ENCODE results near the gene ZBP1.

The ZBP1 gene

DNA sequence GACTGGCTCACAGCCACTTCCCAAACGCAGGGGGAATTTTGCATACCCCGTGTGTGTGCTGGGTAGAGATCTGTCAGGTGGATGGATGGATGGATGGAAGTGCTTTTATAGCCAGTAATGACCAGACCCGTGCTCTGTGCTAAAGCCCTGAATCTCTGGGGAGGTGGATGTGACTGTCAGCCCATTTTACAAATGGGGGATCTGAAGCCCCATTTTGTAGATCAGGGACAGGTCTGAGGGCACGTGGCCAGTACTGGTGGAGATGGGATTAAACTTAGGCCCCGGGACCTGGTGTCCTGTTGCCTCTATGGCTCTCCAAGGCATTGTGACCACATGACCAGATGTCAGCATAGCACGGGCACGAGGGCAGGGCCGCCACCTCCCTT is 38.2 kb upstream of the ZBP1 start:
- DNase-seq, result no peak

DNA sequence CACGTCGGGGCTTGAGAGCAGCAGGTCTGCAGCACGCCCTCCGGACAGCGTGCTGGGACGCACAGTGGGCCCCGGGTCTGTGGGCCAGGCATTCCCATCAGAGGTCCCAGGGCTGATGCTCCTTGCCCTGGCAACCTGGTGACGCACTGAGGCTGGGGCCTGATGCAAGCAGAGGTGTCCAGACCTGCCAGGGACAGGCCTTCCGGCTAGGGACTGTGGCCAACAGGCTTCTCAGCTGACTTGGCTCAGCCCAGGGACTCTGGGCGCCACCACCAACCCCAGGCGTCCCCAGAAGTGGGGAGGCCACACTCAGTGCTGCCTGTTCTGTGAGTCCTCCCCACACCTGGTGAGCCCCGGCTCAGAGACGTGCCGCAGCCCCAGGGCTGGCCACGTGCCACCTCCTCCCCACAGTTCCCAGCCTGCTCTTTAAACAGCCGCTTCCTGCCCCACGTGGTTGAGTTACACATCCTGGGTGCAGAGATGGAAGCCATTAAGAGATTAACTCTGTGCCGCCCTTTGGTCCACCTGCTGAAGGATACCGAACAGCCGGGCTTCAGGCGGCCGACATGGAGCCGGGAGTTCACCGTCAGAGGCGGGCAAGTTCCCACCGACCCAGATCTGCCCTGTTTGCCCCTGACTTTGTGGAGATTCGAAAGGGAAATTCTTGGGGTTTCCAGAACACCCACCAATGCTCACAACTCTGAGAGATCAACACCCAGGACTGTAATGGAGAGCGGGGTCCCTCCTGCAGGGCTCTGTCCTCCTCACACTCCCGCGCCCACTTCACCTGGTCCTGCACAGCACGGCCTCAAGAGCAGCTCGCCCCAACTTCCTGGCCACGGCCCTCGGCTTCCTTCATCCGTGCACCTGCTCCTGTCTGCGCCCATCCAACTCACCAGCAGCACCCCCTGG is 37.6 kb upstream of the ZBP1 start:
- DNase-seq, result no peak

DNA sequence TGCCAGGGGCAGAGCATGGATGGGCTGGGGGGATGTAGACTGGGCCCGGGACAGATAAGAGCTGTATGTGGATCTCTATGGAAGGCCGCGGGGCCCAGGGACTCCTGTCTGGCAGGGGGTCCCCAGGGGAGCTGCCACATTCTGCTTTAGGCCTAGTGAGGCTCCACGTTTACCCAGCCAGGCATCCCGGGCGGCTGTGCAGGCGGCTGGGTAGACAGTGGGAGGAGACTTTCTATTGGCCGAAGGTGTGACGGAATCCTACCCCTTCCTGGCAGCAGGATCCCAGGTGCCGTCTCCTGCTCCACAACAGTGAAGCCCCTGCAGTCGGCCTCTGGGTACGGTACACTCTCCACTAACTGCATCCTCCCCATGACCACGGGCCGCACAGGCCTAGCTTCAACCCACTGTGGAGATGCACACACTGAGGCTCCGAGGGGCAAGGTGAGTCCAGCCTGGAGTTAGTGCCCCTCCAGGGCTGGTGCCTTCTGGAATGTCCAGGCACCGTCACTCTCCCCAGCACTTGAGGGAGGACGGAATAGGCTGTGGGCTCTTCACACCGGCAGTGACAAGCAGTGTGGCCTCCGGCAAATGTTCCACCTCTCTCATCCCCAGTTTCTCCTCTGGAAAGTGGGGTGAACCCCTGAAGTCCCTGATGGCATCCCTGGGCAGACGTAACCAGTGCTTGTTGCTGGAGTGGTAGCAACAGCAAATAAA is 36.8 kb upstream of the ZBP1 start:
- no peak for DNase-seq

DNA sequence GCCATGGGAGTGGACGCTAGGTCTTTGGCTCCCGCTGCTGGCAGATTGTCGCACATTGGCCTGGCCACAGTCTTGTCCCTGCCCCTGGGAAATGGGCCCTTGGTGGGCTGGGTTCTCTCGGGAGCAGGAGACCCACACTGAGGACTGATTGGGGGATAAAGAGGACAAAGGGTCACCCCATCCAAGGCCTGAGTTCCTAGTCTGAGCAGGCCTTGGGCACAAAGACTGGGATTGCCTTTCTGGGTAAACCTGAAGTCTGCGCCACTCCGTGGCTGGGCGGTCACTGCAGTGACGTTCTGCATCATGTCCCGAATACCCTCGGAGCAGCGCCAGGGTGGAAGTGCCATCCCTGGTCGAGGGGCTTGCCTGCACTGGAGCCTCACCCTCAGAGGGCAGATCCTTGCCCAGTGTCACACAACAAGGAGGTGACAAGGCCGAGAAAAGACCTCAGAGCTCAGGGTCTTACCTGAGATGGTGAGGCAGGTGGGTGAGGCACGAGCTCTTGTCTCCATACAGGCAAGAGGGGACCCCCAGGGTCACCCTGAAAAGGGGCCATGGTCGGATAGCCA is 36.1 kb upstream of the ZBP1 start:
- no peak for DNase-seq

DNA sequence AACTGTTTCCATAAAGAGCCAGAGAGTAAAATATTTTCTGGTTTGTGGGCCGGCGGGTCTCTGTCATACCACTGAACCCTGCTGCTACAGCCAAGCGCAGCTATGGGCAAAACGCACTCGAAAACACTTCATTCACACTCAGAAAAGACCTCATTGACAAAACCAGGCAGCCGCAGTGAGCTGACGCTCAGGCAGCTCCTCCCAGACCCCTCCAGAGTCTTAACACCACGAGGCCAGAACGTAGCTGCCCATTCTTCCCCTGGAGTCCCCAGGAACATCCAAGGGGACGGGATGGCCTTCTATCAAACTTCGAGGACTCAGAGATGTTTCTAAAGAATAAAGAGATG is 35.6 kb upstream of the ZBP1 start:
- no peak for DNase-seq

DNA sequence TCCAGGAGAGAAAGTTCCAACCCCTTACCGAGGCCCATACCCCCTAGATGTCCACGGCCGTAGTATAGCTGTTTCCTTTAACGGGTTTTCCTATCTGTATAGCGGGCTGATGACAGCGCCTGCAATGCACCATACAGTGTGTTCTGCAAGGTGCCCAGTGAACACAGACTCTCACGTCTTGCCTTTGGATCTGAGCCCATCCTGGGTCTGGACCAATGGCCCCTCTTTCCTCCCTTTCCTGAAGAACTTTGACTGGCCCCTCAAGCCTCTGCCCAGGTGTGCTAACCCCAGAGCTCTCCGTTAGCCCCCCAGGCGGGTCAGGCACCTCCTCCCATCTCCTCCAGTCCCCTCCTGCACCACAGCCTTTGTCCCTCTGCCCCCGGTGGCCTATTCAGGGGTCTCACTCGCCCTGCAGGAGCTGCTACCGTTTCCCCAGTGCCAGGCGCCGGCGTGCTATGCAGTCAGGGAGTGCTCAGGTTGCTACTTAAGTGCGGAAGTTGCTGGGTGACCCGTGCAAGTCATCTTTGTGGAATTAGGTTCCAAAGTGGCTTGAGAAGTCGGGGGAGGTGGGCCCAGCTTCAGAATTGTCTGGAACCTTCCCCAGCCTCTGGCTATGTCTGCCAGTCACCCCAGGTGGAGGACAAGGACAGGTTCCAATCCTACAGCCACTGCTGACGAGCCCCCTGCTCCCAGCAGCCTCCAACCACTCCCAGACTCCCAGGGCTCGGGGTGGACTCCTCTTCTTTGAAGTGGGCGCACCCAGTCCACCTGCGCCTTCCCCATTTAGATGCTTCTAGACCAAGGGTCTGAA is 35.0 kb upstream of the ZBP1 start:
- DNase-seq, result no peak

DNA sequence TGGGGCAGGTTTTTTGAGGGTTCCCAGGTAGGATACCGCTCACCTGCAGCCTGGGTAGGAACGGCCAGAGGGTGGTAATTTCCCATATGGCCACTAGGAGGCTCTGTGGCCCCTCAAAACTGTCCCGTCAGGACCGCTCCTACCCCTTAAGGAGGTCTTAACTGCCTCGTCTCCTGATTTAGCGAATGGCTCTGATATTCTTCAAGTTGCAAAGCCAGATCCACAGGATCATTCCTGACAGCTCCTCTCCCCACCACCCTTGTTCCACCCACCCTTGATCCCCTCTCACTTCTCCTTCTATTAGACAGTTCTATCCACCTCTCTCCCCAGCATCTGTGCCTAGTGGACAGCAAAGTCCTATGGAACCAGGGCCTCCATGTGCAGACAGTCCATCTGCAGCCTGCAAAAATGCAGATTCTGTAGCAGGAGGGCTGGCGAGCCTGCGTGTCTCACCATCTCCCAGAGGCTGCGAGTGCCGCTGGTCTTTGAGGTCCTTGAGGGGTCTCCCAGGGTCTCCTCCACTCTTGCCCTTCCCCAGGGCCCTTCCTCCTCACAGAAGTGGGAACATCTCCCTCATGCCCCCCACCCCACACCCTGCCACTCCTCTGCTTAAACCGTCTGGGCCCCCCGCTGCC is 34.3 kb upstream of the ZBP1 start:
- DNase-seq, result peak; percentile 73

DNA sequence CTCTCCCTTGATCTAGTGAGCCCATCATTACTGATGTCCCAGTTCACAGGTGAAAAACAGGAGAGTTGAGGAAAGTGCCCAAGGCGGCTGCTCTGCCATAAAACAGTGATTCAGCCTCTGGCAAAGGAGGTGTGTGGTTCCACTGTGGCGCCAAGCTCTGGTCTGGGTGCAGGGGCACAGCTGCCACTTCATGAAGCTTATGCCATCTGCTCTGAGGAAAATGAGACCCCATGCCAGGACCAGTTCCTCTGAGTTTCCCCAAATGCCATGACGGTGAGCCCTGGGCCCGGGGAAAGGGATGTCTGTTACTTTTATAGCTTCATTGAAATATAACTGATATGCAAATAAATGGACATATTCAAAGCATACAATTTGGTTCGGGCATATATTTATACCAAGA is 33.7 kb upstream of the ZBP1 start:
- DNase-seq, result no peak

DNA sequence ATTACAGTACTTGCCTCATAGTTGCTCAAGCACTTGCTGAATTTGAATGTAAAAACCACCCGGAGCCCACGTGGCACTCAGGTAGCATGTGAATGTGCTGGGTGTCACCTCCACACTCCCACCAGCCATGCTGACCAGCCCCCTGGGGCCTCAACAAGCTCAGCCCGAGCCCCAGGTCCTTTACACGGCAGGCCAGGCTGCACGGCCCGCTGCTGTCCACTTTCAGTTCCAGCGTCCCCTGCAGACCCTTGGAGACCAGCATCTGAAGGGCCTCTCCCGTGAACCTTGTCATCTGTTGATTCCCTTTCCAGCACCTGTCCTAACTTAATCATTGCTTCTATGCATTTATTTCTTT is 33.3 kb upstream of the ZBP1 start:
- DNase-seq, result no peak

DNA sequence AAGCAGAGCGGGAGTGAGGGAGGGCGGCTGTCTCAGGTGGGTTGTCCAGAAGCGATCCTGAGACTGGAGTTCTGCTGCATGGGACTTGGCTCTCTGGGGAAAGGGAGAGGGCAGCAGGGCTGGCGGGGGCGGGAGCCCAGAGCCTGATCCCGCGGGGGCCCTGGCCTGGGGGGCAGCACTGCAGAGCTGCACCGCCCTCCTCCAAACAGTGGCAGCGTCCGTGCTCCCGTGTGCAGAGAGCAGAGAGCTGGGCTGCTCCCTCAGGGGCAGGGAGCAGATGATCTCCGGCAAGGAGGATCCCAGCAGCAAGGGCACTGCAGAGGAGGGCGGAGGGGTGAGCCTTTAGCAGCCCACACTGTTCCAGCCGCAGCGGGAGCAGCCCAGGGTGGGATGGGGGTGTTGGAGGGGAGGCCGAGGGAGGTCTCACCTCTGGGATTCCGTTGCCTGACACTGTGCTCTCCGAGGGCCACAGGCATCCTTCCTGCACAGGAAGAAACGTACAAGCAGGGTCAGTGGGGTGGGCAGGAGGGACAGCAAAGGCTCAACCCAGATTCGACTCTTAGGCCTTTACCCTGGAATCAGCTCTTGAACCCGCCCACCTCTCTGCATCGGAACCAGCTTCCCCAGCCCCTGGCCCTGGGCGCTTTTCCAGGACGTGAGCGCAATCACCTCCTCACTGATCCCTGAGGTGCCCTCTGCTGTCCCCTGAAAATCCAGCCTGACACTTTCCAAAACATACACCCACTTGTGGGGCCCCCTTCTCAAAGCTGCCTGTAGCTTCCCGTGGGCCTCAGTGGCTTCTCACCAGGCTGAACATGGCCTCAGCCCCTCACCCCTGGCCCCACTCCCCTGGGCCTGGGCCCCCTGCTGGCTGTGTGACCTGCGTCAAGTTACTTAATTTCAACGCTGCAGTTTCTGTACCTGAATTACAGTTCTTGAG is 32.6 kb upstream of the ZBP1 start:
- no peak for DNase-seq

DNA sequence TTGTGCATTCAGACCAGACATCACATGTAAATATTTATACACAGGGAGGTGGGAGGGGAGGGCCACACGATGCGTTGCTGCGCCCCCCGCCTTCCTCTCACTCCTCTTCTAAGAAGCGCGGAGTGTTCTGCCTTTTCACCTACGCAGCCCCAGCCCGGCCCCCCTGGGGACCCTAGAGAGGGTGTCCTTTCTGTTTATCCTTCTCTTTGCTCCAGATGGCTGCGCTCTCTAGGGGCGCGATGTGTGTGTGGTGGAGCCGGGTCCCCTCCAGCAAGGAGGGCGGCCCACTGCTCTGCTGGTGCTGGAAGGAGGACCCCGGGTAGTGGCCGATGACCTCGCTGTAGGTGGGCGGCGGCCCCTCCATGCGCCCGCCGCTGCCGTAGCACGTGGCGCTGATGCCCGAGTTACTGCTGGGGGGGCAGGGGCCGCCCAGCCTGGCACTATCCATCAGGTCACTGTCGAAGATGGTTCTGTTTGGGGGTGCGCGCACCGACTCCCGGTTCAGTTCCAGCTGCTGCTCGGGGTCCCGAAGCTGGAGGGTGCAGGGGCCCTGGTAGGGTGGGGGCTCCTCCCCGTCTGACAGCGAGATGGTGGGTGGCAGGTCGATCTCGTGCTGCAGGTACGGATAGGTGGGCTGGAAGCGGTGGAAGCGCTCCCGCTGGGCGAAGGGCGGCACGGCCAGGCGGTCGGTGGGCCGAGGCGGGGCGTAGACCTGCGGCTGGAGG is 31.8 kb upstream of the ZBP1 start:
- no peak for DNase-seq

DNA sequence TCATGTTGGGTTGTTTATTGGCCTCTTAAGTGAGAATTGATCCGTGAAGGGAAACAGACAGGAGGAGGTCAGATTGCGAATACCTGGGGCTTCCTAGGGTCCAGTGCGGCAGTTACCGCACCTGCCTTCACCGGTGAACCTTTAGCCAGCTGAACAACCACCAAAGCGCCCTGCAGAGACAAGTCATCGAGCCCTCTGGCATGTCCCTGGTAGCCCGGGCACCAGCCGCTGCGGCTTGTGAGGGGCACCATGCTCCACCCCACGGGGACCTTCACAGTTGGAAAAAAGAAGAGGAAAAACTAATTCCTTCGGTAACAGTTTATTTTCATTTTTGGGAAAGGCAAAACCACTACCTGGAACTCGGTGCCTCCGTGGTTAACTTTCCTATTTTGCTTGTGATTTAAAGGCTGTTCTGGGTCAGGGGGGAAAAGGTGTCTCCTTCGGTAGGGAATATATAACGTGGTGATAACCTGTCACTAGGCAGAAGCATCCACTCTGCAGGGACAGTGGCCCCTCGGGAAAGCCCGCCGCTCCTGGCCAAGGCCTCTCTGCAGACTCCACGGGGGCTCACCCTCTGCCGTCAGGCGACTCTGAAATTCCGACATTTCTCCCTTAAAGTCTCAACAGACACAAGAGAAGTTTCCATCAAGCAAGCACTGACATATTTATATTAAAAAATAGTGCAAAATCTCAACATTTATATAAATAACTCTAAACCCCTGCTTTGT is 30.7 kb upstream of the ZBP1 start:
- DNase-seq, result no peak

DNA sequence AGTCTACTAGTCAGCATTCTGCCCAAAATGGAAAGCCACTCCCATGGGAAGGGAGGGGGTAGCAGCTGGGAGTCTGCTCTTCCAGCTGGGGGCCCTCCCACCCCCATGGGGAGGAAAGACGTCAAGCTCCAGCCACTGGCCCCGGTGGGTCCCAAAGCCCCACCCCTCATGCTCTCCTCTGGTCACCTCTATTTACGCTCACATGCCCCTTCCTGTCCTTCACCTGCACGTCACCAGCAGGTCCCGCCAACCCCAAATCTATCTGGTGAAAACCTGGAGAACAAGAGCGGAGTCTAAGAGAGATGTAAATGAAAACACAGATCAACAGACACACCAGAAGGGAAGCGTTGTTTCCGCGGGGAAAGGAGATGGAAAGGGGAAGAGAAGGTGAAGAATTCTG is 30.0 kb upstream of the ZBP1 start:
- no peak for DNase-seq

DNA sequence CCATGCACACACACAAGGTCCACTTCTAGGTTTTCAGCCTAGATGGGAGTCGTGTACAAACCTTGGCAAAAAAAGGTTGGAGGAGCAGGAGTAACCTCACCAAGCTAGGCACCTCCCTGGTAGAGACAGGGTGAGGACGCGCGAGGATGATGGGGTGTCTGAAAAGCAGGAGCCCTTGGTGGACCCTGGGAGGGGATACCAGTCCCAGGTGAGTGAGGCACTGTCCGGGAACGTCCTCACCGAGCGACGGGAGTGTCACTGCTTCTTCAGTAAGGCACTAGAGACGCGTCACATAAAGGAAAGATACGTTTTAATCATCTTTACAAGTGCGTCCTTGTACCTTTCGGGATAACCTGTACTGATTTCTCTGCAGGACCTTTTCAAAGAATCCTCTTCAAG is 29.4 kb upstream of the ZBP1 start:
- DNase-seq, result no peak

DNA sequence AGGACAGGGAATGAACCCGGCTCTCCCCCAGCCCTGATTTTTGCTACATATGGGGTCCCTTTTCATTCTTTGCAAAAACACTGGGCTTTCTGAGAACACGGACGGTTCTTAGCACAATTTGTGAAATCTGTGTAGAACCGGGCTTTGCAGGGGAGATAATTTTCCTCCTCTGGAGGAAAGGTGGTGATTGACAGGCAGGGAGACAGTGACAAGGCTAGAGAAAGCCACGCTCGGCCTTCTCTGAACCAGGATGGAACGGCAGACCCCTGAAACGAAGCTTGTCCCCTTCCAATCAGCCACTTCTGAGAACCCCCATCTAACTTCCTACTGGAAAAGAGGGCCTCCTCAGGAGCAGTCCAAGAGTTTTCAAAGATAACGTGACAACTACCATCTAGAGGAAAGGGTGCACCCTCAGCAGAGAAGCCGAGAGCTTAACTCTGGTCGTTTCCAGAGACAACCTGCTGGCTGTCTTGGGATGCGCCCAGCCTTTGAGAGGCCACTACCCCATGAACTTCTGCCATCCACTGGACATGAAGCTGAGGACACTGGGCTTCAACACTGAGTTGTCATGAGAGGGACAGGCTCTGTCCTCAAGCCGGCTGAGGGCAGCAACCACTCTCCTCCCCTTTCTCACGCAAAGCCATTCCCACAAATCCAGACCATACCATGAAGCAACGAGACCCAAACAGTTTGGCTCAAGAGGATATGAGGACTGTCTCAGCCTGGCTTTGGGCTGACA is 28.8 kb upstream of the ZBP1 start:
- DNase-seq, result no peak

DNA sequence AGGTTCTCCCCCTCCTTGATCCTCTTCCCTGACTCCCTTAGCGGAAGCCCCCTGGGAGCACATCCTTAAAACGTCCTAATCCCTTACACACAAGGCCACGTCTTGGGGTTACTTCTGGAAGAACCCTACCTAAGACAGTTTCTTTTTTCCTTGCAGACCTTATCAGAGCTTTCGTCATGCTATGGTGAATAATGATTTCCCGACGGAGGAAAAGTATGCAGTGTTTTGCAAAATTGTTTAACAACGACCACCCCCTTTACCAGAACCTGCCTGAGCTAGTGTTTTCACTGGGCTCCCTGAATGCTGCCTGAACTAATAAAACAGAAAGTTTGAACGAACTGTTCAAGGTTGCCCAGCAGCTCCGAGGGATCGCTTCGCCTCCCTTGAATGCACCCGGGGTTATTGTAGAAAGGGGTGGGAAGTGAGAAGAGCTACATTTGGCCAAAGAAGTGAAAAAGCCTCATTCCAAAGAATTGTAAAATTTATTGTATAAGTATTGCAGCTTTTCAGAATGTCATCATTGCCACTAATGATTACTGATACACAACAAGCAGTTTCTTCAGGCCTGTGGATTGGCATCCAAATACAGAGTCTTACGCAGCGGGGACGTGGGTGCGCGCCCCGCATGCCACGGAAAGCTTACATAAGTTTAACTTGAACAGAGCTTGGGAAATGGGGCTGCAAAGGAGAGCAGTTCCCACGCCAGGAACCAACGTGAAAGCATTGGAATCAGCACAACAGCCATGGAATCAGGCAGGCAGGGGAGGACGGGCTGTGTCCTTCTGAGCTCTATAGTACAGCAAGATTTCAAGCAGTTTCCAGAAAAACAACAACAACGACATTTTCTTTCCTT is 27.9 kb upstream of the ZBP1 start:
- no peak for DNase-seq

DNA sequence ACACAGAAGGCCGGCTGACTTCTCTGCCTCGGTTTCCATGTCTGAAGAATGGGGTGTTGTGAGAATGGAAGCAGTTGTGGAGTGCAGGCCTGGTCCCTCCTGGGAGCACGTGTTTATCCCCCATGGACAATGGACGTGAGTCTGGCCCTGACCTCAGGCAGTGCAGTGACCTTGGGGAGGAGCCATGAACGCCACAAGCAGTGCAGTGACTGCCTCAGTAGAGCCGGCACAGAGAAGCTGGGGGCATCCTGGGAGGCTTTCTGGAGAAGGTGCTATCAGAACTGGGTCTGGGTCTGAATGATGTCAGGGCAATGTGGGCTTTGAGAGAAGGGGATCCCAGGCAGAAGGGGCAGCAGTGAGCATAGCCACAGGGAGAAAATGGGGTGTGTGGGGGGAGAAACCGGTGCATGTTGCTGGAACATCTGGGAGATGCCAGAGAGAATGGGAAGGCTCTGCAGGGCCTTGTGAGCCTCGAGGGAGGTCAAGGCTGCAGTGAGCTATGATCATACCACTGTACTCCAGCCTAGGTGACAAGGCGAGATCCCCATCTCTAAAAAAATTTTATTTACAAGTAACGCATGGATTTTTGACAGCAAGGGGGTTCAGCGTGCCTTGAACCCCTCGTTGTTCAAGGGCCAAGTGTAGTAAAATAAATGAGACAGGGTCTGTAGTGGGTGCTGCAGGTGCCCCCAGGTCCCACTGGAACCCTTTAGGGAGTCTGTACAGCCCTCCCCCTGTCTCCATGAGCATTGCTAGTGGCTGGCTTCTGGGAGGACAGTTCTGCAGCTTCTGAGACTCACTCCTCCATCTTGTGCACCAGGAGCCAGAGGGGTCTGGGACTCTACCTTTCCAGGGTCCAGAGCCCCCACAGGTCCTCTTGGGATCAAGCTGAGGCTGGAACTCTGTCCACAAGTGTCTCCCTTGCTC is 27.0 kb upstream of the ZBP1 start:
- no peak for DNase-seq

DNA sequence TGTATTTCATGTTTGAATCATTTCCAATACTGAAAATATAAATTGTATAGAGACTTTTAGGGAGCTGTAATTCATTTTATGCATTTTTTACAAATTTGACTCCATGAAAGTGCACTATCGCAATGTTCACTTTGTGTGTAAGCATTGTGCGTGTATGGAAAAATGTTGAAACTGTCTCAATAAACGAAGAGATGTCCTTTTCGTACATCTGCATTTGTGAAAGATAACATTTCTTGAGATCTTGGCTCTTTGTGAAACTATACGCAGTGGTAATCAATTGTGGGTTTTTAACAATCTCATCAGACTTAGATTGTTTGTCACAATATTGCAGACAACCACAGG is 18.6 kb upstream of the ZBP1 start:
- no peak for DNase-seq
